Hepatocyte (in vitro differentiated cells): ENCODE data around the gene TTC7B.

Experiments
- CTCF ChIP-seq: fragments of 200-600 bp; sonication (generic); IDR thresholded peaks from 2 replicates; pipeline ENCODE4 v1.5.1; 2016; ENCODE audit warnings: antibody characterized with exemption, mild to moderate bottlenecking; ENCODE audit not compliant: poor library complexity
- EZH2 ChIP-seq: fragments of 200-600 bp; sonication (generic); IDR thresholded peaks from 2 replicates; pipeline ENCODE4 v1.6.1; 2016; ENCODE audit warnings: antibody characterized with exemption, mild to moderate bottlenecking, borderline replicate concordance

GRCh38 chr14:90651976-90652560 is 164.2 kb downstream of the TTC7B start:
- no peak for TF ChIP-seq EZH2
- TF ChIP-seq CTCF: no peak
